Muscle layer of duodenum (tissue), 2 donors: ENCODE data around the gene RPL7L1.
"Not testable (repeated sequence)": the region's sequence is repeated elsewhere in the genome, so short reads cannot be mapped to it uniquely, and the experiment has no call there.

Experiments used
- H3K27ac ChIP-seq: one replicate; pipeline ENCODE4 v1.7.0; 2013; ENCODE audit warnings: mild to moderate bottlenecking, low read length
- H3K27me3 ChIP-seq: one replicate; pipeline ENCODE4 v1.7.0; 2013; ENCODE audit warnings: low read depth, mild to moderate bottlenecking, control low read depth, low read length
- H3K36me3 ChIP-seq, 2 donors: one replicate each; pipeline ENCODE4 v1.7.0; 2013; ENCODE audit warnings: low read length in 2 of 2, control low read depth in 1 of 2, mild to moderate bottlenecking in 1 of 2; ENCODE audit not compliant: insufficient read depth in 2 of 2, control insufficient read depth in 1 of 2
- H3K4me1 ChIP-seq, 2 donors: one replicate each; pipeline ENCODE4 v1.7.0; 2013; ENCODE audit warnings: low read length in 2 of 2, mild to moderate bottlenecking in 2 of 2, control low read depth in 1 of 2, moderate library complexity in 1 of 2; ENCODE audit not compliant: insufficient read depth in 2 of 2, control insufficient read depth in 1 of 2
- H3K4me3 ChIP-seq, 2 donors: one replicate each; pipeline ENCODE4 v1.7.0; 2013; ENCODE audit warnings: low read length in 2 of 2, low read depth in 1 of 2, mild to moderate bottlenecking in 1 of 2
- H3K9me3 ChIP-seq, 2 donors: one replicate each; pipeline ENCODE4 v1.7.0; 2013; ENCODE audit warnings: low read length in 2 of 2, control low read depth in 1 of 2, mild to moderate bottlenecking in 1 of 2; ENCODE audit not compliant: control insufficient read depth in 1 of 2
- donor health status: healthy.

Gene RPL7L1

GRCh38 chr6:42870145-42870936, 9.1 kb upstream of the RPL7L1 start:
- no peaks in the 10 kb centered on the region for H3K4me1 ChIP-seq
- H3K36me3 ChIP-seq: peaks cover 15 to 36% of the 10 kb centered on the region in 2 donors
- H3K27ac ChIP-seq: no peak overlapping the region
- no peaks in the 10 kb centered on the region for H3K9me3 ChIP-seq
- H3K27me3 ChIP-seq: no peaks in the 10 kb centered on the region
- H3K4me3 ChIP-seq: no peak overlapping the region

- Histone ChIP-seq H3K4me1 (no peaks in the 10 kb centered on the region), H3K27ac (no peak overlapping the region), H3K4me3 (no peak overlapping the region), H3K27me3 (no peaks in the 10 kb centered on the region), H3K9me3 (no peaks in the 10 kb centered on the region), H3K36me3 (peaks cover 10 to 27% of the 10 kb centered on the region in 2 donors)
Observed at GRCh38 chr6:42871711-42872110, 7.7 kb upstream of the RPL7L1 start.

- H3K27ac ChIP-seq: no peak overlapping the region
- H3K4me1 ChIP-seq: no peaks in the 10 kb centered on the region
- no peaks in the 10 kb centered on the region for H3K27me3 ChIP-seq
- H3K36me3 ChIP-seq: peaks cover 0 to 15% of the 10 kb centered on the region in 2 donors
- H3K4me3 ChIP-seq: no peak overlapping the region
- H3K9me3 ChIP-seq: no peaks in the 10 kb centered on the region
Observed at GRCh38 chr6:42873313-42873712, 6.1 kb upstream of the RPL7L1 start.

- Histone ChIP-seq H3K4me1 (peaks cover 0 to 10% of the 10 kb centered on the region in 2 donors), H3K36me3 (peaks cover 0 to under 1% of the 10 kb centered on the region in 2 donors), H3K4me3 (no peak overlapping the region), H3K27ac (no peak overlapping the region), H3K9me3 (no peaks in the 10 kb centered on the region), H3K27me3 (no peaks in the 10 kb centered on the region)
Observed at GRCh38 chr6:42877695-42878094, 1.7 kb upstream of the RPL7L1 start.

- H3K9me3 ChIP-seq, H3K27me3 ChIP-seq: not testable (repeated sequence)
- peaks cover 0 to 10% of the 10 kb centered on the region in 2 donors for H3K4me1 ChIP-seq
- H3K4me3 ChIP-seq: peak overlapping the region; percentile 73 to 100
- H3K36me3 ChIP-seq: peaks cover 16 to 25% of the 10 kb centered on the region in 2 donors
- peak overlapping the region; percentile 98 for H3K27ac ChIP-seq
Observed at GRCh38 chr6:42880240-42880817, 913 bp downstream of the RPL7L1 start.

- H3K27ac ChIP-seq: peak overlapping the region; percentile 98
Observed at GRCh38 chr6:42880871-42881270, 1.5 kb downstream of the RPL7L1 start.

GRCh38 chr6:42885702-42886101, 6.3 kb downstream of the RPL7L1 start:
- H3K4me3 ChIP-seq: no peak overlapping the region
- H3K36me3 ChIP-seq: peaks cover 23 to 46% of the 10 kb centered on the region in 2 donors
- no peak overlapping the region for H3K27ac ChIP-seq
- H3K27me3 ChIP-seq: no peaks in the 10 kb centered on the region
- H3K4me1 ChIP-seq: peaks cover 0 to 11% of the 10 kb centered on the region in 2 donors
- H3K9me3 ChIP-seq: no peaks in the 10 kb centered on the region

More at GRCh38 chr6:42880871-42881270, 1.5 kb downstream of the RPL7L1 start:
- H3K4me1 ChIP-seq: peaks cover 0 to 10% of the 10 kb centered on the region in 2 donors
- H3K27me3 ChIP-seq, H3K9me3 ChIP-seq: not testable (repeated sequence)
- peak overlapping the region; percentile 73 to 100 for H3K4me3 ChIP-seq
- peaks cover 21 to 31% of the 10 kb centered on the region in 2 donors for H3K36me3 ChIP-seq

GRCh38 chr6:42888201-42888600, 8.8 kb downstream of the RPL7L1 start:
- not testable (repeated sequence) for H3K27ac ChIP-seq, H3K9me3 ChIP-seq, H3K27me3 ChIP-seq, H3K4me3 ChIP-seq
- H3K4me1 ChIP-seq: peaks cover 0 to 10% of the 10 kb centered on the region in 2 donors
- H3K36me3 ChIP-seq: peaks cover 23 to 40% of the 10 kb centered on the region in 2 donors

- H3K9me3 ChIP-seq: no peaks in the 10 kb centered on the region
- H3K27ac ChIP-seq: peak overlapping the region; percentile 88
- H3K4me3 ChIP-seq: peak overlapping the region; percentile 88 to 98
- peaks cover 10 to 24% of the 10 kb centered on the region in 2 donors for H3K36me3 ChIP-seq
- H3K27me3 ChIP-seq: no peaks in the 10 kb centered on the region
- H3K4me1 ChIP-seq: peaks cover 0 to 10% of the 10 kb centered on the region in 2 donors
Observed at GRCh38 chr6:42889815-42890214, 10.4 kb downstream of the RPL7L1 start.

- H3K4me3 ChIP-seq: peak overlapping the region; percentile 88 to 98
- peaks cover 5 to 18% of the 10 kb centered on the region in 2 donors for H3K36me3 ChIP-seq
- no peaks in the 10 kb centered on the region for H3K27me3 ChIP-seq
- no peaks in the 10 kb centered on the region for H3K9me3 ChIP-seq
- peak overlapping the region; percentile 88 for H3K27ac ChIP-seq
- H3K4me1 ChIP-seq: peaks cover 0 to 10% of the 10 kb centered on the region in 2 donors
Observed at GRCh38 chr6:42890311-42891198, 11.1 kb downstream of the RPL7L1 start.

GRCh38 chr6:42891199-42891722, 11.8 kb downstream of the RPL7L1 start:
- Histone ChIP-seq H3K4me3 (peak overlapping the region; percentile 88 to 98), H3K27me3 (no peaks in the 10 kb centered on the region), H3K27ac (peak overlapping the region; percentile 88), H3K9me3 (no peaks in the 10 kb centered on the region), H3K4me1 (peaks cover 0 to 10% of the 10 kb centered on the region in 2 donors), H3K36me3 (peaks cover 0 to 11% of the 10 kb centered on the region in 2 donors)
